Omental fat pad (tissue), 4 donors: ENCODE measurements around the gene FLVCR2. TPM values are rescaled to one million over a fixed set of nuclear protein-coding genes. Genes with fewer than 3 reads are reported as not detected.

Experiments
- ATAC-seq: fragments of 150-250 bp; one replicate; pipeline ENCODE4 v1.9.1; 2016; ENCODE audit warnings: mild to moderate bottlenecking, moderate library complexity; ENCODE audit not compliant: low FRiP score
- DNase-seq: peaks from one replicate; pipeline ENCODE4 v3.0.0-alpha.2; 2019; ENCODE audit warnings: low spot score
- CTCF ChIP-seq, 3 donors: fragments of 450-650 bp; IDR thresholded peaks; one replicate each; pipeline ENCODE4 v1.5.1; 2016 to 2017; ENCODE audit warnings: antibody characterized with exemption in 3 of 3, mild to moderate bottlenecking in 3 of 3, moderate library complexity in 2 of 3
- total RNA-seq, 4 donors: library from RNA; depleted of rRNA; stranded (reverse); fragments of >200 nt; gene quantifications; one replicate each; pipeline ENCODE4 v1.1.0, GENCODE V29; 2016

The FLVCR2 gene
- total RNA-seq, 4 donors from 2014 or later = 5.8 to 25.6 (median 11.8) TPM

- no peak for TF ChIP-seq CTCF (IDR thresholded peaks at IDR 0.05)
- ATAC-seq = no peak
- DNase-seq = no peak
Observed at GRCh38 chr14:75626863-75627262, 48.4 kb downstream of the FLVCR2 start.

- DNase-seq = no peak
- no peak for ATAC-seq
Observed at GRCh38 chr14:75627406-75627805, 49.0 kb downstream of the FLVCR2 start.

GRCh38 chr14:75628816-75629215 is 50.4 kb downstream of the FLVCR2 start:
- ATAC-seq (no peak), DNase-seq (no peak)
- no peak for TF ChIP-seq CTCF (IDR thresholded peaks at IDR 0.05)

More at GRCh38 chr14:75627406-75627805, 49.0 kb downstream of the FLVCR2 start:
- TF ChIP-seq CTCF (IDR thresholded peaks at IDR 0.05) = no peak

- TF ChIP-seq CTCF (IDR thresholded peaks at IDR 0.05) = no peak
- ATAC-seq = no peak
- no peak for DNase-seq
Observed at GRCh38 chr14:75630695-75631452, 52.5 kb downstream of the FLVCR2 start.

- ATAC-seq = no peak
- no peak for TF ChIP-seq CTCF (IDR thresholded peaks at IDR 0.05)
- DNase-seq = no peak
Observed at GRCh38 chr14:75631453-75631831, 53.0 kb downstream of the FLVCR2 start.

- no peak for DNase-seq
- no peak for TF ChIP-seq CTCF (IDR thresholded peaks at IDR 0.05)
Observed at GRCh38 chr14:75634848-75635247, 56.4 kb downstream of the FLVCR2 start.

GRCh38 chr14:75636100-75636692 is 57.8 kb downstream of the FLVCR2 start:
- no peak for ATAC-seq

More at GRCh38 chr14:75634848-75635247, 56.4 kb downstream of the FLVCR2 start:
- no peak for ATAC-seq

More at GRCh38 chr14:75636100-75636692, 57.8 kb downstream of the FLVCR2 start:
- TF ChIP-seq CTCF (IDR thresholded peaks at IDR 0.05) = no peak
- DNase-seq = no peak
